Activated CD8-positive, alpha-beta memory T cell treated with anti-CD3 and anti-CD28 coated beads, Interleukin-2, amount 50 U/mL, for 1 hour (primary cell): ENCODE data around the gene ADRM1.

Source experiments
- DNase-seq: peaks from one replicate; pipeline ENCODE4 v3.0.0-alpha.2; 2020; ENCODE audit errors: extremely low read depth

The ADRM1 gene

DNA sequence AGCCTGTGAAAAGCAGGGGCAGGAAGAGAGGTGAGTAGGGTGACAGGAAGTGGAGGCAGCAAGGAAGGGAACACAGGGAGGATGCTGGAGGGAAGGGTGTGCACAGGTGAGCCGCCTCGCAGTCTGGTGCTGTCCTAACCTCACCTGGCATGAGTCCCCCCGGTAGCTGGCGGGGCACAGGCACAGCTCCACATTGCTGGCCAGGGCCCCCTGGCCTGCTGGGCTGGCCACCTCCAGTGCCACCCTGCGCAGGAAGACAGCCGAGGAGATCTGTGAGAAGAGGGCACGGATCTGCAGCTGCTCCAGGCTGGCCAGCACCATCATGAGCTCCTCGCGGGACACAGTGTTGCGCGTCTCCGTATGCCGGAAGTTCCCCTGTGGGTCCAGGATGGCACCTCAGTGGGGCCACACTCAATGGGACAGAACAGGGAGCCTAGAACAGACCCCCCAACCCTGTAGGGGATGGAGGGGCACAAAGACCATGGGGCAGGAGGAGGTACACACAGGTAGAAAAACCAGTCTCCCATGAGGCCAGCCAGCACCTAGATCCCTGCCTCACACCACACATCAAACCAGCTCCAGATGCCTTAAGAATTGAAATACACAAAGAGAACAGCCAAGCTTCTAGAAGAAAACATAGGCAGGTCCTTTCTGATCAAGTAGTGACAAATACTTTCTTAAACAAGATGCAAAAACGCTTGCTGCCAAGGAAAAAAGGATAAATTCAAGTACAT lies 22.5 kb downstream of the ADRM1 start:
- no peak for DNase-seq

- no peak for DNase-seq
Measured at GRCh38 chr20:62326559-62326958, 23.8 kb downstream of the ADRM1 start.

GRCh38 chr20:62326959-62327725 lies 24.3 kb downstream of the ADRM1 start:
- no peak for DNase-seq

GRCh38 chr20:62327726-62328495 lies 25.1 kb downstream of the ADRM1 start:
- no peak for DNase-seq

- DNase-seq: no peak
Measured at GRCh38 chr20:62328684-62329388, 26.0 kb downstream of the ADRM1 start.

GRCh38 chr20:62329389-62330377 lies 26.9 kb downstream of the ADRM1 start:
- DNase-seq: no peak

DNA sequence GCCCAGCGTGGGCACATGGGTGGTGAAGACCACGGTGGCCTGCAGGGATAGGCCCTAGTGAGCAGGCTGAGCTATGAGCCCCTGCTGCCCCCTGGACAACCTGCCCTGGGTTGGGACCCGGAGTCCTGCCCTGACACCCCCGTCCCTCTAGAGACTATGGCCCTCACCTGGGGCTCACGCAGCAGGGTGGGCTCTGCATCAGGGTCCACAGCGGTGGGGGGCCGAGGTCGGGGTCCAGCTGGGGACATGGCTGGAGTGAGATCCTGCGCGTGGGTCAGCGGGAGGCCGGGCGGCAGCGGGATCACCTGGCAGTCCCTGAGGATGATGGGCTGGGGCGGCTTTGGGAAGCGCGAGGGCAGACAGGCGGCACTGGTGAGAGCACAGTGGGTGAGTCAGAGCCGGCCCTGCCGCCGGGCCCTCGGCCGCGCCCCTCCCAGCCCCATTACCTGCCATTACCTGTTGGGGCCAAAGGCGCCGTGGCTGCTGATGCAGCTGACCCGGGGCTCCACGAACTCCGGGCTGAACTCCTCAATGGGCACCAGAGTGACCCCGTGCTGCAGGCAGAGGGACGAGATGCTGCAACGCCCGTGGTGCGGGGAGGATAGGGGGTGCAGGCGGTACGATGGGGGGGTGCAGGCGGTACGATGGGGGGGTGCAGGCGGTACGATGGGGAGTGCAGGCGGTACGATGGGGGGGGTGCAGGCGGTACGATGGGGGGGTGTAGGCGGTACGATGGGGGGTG lies 27.9 kb downstream of the ADRM1 start:
- no peak for DNase-seq

GRCh38 chr20:62331347-62331746 lies 28.6 kb downstream of the ADRM1 start:
- DNase-seq: no peak

DNA sequence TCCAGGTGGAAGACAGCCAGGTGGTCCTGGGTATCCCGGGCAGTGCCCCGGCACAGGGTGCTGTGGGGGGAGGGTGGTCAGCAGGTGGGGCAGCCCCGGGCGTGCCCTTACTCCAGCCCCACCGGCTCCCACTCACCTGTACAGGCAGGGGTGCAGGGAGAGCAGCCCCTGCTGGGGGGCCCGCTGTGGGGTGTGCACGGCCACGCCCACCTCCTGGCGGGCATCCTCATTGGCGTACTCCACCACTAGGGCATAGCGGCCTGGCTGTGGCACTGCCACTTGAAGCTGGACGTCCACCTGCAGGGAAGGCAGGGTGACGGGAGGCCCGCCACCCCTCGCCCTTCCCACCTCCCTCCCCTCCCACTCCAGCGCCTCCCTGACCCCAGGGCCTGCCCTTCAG lies 29.6 kb downstream of the ADRM1 start:
- DNase-seq: no peak

- DNase-seq: no peak
Measured at GRCh38 chr20:62332989-62333819, 30.4 kb downstream of the ADRM1 start.

DNA sequence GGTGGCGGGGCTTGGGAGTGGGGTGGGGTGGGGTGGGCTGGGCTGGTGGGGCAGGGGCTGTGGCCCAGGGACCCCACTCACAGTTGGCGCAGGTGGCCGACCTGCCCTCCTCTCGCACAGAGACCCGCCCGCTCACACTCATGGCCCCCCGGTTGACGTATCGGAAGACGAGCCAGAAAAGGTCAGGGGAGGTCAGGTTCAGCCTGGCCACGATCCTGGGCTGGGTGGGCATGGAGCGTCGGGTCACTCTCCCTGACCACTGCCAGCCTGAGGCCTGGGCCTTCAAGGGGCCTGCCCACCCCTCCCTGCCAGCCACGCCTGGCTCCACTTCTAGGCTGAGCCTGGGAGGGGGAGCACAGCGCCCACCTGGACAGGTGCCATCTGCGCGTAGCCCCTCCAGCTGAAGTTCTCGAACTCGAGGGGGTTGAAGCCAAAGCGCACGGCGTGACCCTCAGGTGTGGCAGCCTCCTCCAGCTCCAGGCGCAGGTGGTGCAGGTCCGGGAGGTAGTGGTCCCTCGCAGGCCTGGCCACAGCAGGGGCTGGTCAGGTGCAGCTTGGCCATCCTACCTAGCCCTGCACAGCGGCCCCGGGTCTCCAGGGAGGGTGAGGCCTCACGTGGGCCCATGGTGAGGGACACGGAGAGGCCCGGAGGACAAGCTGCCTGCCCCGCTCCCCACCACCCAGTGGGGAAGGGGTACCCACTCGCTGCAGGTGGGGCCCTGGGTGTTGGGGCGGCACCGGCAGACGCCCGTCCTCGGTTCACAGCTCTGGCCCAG lies 31.2 kb downstream of the ADRM1 start:
- DNase-seq: no peak

GRCh38 chr20:62334881-62335280 lies 32.1 kb downstream of the ADRM1 start:
- no peak for DNase-seq

DNA sequence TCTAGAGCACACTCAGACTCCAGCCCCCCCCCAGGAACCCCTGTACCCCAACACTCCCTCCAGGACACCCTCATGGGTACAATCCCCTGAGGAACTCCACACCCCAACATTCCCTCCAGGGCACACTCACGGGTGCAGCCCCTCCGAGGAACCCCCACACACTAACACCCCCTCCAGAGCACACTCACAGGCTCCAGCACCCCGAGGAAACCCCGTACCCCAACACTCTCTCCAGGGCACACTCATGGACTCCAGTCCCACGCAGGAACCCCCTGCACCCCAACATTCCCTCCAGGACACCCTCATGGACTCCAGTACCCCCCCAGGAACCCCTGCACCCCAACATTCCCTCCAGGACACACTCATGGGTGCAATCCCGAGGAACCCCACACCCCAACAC lies 32.7 kb downstream of the ADRM1 start:
- DNase-seq: no peak

GRCh38 chr20:62336329-62336728 lies 33.5 kb downstream of the ADRM1 start:
- DNase-seq: no peak

GRCh38 chr20:62336775-62337557 lies 34.2 kb downstream of the ADRM1 start:
- no peak for DNase-seq

DNA sequence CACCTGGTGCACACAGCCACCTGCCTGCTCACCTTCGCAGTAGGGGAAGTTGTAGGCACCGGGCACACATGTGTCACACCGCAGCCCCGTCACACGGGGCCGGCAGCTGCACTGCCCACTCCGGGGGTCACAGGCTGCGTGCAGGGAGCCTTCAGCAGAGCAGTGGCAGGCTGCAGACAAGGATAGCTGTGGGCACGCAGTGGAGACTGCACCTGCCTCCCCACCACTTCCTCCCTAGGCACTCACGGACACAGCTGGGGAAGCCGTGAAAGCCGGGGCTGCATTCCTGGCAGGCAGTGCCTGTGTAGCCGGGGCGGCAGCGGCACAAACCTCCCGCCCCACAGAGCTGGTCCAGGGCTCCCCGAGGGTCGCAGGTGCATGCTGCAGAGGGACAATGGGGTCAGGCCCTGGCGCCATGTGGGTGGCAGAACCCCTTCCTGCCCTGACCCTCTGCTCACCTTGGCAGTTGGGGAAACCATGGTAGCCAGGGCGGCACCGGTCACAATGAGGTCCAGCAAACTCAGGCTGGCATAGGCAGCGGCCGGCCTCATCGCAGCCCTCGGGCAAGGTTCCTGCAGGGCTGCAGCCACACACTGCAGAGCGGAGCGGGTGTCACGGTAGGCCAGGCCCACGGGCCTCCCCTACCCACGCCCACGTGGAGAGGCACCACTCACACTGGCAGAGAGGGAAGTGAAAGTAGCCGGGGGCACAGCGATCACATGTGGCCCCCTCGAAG lies 34.9 kb downstream of the ADRM1 start:
- DNase-seq: no peak

- DNase-seq: no peak
Measured at GRCh38 chr20:62338294-62338620, 35.5 kb downstream of the ADRM1 start.
